ENCODE measurements around the gene AFF3.

Gene AFF3

DNA sequence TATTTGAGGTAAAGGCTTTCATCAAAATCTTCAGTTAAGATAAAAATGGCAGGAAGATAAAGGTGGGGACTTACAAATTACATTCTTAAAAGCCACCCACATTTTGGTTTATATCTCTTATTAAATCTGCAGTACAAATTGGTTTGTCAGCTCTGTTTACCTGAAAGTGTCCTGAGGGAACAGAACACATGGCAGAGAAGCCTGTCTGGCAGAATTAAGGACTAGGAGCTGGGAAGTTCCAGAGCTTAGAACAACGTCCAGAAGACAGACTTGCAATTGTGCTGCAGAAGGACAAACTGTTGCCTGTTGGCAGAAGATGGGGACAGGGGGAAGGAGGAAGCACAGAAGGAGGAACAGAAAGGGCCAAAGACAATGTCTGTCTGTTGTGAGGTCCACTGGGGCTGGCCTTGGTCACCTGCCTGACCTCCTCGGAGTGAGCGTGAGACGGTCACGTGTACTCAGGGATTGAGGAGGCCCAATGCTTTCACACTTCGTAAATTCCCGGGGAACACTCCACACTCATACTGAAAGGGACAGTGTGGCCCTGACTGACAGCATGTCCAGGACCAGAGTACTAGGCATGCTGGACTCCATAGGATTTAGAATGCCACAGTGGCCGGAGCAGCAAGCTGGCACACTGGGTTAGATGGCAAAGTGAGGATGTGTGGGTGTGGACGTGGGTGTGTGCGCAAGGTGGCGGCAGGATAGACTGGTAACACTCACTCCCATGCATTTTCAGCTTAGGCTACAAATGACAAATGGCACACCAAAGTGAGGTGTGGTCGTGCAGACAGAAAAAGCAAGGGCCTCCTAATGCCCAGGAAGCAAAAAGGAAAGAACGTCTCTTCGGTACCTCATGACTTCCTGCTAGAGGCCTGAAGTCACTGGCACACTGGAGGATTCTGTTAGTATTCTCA is 441.6 kb downstream of the AFF3 start:
- DNase-seq (ENCODE audit: low read depth), result no peak

DNA sequence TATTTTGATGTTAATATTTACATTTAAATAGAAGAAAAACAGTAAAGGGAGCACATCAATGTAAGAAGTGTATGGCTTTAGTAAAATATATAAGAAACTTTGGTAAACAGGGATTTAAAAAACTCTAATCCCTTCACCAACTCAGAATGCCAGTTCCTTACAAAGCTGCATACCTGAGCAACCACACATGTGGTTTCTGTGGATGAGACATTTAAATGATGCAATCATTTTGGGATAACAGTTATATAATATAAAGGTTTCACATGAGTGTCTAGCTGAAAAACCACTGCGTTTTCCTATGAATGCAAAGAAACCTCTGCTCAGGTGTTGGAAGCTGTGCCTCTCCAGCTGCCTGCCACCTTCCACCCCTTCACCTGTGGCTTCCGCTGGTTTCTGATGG is 443.5 kb downstream of the AFF3 start:
- no peak for DNase-seq (ENCODE audit: low read depth)

DNA sequence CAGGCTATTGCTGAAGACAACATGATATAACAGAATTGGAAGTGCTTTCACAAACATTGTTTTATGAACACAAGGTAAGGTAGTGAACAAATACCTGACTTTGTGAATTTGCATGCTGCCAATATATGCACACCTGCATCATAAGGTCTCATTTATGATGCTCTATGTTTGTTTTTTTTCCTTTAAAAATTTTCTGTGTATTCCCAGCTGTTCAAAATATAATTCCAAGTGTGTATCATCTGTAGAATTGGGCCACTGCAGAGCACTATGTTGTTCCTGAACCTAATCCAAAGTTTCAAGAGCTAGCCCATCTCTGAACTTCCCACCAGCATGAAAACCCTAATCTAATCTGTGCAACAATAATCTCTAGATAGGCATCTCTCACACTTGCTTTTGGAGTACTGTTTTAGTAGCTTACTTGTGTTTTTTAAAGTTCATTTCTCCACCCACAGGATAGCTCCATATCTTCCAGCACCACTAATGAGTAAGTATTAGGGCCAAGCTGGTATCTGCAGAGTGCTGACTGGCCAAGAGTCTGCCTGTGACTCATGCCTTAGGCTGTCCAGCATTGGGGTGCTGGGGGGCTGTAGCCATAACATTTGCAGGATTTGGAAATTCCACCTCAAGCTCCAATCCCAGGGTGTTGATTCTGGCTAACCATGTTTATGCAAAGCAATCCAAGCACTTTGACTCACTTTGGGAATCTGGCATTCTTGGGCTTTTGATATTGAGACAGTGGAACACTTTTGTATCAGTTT is 444.4 kb downstream of the AFF3 start:
- no peak for DNase-seq (ENCODE audit: low read depth)

DNA sequence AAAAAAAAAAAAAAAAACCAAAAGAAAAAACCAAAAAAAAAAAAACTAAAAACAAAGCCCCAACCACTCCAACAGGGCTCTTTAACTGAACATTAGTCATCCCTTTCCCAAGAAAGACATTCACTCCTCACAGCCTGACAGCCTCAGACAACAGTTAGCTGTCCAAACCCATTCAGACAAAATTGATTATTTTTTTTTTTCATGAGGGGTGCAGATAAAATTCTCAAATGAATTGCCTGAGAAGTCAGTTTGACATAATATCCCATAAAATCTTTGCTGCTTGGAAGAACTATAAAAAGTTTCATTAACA is 446.5 kb downstream of the AFF3 start:
- DNase-seq (ENCODE audit: low read depth), result no peak

DNA sequence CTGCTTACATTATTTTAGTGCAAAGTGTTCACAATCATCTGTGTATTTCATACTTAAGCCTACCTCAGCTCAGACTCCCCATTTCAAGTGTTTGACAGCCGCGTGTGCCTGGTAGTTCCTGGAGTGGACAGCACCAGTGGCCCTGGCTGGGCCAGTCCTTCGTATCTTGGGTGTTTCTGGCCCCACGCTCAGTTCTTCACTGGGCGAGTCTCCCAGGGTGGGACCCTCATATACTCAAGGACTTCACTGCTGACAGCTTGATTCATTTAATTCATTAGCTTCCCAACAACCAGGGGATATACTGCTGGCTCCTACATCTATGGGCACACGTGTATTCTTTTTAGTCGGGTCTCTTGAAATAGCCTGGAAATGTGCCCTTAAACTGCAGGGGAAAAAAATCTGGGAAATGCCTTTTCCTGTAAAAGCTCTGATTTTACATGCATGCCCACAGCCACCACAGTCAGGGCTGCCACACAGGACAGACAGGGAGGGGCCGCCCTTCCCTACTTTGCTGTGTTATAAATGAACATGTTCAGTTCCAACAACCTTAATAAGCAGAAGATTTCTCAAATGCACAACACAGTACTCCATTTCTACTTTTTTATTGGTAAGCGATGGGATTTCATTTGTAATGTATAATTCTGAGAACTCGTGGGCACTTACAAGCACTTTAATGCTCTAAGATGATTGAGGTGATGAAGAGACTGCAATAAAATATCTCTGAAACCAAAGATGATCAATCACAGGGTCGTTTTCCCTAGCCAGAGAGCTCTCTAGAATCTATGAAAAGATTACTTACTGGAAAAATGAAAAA is 447.1 kb downstream of the AFF3 start:
- no peak for DNase-seq (ENCODE audit: low read depth)

DNA sequence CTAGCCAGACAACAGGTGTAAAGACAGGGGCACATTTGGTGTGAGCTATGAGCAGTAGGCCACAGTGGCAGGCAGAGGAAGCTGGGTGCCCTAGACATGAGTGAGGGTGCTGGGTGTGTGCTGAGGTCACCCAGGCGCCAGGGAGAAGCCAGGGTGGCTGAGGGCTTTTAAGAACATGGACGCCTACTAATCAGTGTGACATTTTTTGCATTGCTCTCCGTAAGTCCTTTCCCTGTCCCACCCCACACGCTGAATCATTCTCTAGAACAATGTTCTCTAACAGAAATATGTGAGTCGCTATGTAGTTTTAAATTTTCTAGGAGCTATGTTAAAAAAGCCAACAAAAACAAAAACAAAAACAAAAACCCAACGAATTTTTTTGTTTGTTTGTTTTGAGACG is 448.1 kb downstream of the AFF3 start:
- no peak for DNase-seq (ENCODE audit: low read depth)

DNA sequence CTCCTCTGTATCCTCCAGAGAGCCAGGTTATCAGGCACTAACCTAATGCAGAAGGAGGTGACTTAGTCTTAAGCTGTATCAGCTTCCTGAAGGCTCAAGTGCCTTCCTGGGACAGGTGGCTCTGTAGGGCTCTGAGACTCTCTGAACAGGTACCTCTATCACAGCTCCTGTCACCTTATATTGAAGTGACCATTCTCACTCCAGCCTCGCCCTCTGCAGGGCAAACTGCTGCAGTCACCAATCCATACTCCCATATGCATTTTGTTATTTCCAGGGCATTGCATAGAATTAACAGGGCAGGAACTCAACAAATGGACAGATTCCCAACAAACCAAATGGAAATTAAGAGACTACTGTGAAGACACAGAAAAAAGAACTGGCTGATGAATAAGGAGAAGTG is 449.6 kb downstream of the AFF3 start:
- DNase-seq (ENCODE audit: low read depth), result no peak

DNA sequence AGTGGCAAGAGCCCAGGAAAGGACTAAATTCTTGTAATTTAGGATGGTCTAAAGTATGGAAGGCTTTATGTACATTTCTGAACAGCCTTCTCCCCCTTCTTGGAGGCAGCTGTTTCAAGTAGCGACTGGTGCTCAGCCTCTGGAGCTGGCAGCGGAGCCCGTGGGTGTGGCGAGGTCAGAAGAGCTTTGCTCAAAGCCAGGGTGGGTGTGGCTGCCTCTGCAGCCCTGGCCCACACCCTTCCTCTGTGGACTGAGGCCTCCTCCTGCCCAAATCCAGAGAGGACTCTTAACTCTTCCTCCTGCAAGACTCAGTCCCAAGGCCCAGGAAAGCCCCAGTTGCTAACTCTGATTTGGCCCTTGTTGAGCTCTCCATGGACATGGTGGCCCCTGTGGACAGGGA is 450.5 kb downstream of the AFF3 start:
- DNase-seq (ENCODE audit: low read depth), result no peak

DNA sequence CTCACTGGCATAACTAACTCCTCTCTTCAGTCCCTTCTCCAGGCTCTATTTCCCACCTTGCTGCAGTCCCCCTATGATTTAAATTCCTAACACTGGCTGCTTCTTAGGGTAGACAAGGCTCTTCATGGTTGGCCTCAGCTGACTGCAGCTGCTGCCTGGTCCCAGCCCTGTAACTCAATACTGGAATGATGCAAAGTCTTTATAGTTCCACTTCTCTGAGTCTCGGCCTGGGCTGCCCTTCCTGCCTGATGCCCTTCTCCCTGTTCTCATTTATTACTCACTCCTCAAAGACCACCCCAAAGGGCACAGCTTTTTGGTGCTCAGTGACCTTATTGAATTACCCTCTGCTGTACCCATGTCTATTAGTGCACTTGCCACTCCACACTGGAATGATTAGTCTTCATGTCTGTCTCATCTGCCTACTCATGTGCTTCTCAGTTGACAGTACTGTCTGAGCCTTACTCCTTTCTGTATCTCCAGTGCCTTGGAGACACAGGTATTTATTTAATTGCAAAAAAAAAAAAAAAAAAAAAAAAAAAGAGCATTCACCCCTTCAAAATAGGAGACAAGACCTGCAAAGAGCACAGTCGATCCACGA is 453.1 kb downstream of the AFF3 start:
- no peak for DNase-seq (ENCODE audit: low read depth)

DNA sequence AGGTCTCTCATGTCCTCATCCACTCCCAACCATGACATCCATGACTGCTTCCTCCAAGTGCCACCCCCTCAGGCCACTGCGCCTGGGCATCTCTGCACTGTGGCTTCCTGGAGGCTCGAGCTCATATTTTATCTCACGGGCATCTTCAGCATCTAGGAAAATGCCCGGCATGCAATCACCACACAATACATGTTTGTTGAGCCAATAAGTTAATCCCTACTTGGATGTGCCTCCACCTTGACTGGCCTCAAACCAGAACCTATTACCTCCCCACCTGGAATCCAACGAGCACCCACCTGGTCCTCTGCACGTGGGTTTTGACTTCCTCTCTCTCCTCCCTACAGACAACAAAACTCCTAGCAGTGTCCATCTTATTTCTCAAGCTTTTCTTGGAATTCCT is 453.7 kb downstream of the AFF3 start:
- no peak for DNase-seq (ENCODE audit: low read depth)

DNA sequence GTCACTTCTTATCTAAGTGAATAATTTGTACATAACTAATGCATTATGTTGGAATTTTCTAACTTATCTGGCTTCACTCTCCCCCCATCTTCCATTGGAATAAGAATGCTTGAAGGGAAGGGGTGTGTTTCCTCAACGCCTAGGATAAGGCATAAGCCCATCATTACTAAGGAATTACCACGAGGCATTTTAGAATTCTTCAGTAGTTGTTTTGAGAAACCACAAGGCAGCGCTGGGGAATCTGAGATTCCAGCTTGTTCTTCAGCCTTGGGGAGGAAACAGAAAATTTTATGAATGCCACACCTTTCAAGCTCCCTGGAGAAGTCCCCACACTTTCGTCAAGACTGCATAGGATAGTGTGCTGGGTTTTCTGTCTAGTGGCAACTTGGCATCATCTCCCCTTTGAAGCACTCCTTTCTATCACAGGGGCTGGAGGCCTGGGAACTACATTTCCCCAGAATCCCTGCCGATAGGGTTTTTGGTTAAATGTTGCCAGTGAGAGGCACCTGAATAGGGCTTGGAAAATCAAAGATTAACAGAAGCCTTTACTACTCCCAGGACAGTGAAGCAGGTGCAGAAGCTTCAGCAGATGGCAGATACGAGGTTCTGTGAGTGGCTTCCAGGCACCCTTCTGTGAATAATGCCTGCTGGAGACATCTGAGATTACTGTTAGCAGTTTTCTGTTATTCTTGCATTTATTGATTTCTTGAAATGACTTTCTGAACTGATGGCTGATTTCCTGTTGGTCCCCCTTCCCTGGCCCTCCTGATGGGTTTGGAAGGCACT is 459.9 kb downstream of the AFF3 start:
- DNase-seq (ENCODE audit: low read depth), result no peak

DNA sequence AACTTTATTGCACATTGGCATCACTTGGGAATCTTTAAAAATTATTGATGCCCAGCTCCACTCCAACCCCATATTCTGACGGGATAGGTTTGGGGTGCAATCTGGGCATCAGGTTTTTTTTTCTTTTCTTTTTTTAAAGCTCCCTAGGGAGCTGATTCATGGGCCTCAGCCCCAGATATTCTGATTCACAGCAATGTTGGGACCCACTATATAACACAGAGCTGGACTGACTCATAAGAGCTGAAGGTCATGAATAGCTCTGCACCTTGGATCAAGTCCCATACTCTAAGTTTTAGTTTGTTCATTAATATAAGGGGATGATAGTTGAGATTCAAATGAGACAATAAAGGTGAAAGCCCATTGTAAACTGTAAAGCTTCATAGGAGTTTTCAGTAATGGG is 461.4 kb downstream of the AFF3 start:
- DNase-seq (ENCODE audit: low read depth), result no peak

DNA sequence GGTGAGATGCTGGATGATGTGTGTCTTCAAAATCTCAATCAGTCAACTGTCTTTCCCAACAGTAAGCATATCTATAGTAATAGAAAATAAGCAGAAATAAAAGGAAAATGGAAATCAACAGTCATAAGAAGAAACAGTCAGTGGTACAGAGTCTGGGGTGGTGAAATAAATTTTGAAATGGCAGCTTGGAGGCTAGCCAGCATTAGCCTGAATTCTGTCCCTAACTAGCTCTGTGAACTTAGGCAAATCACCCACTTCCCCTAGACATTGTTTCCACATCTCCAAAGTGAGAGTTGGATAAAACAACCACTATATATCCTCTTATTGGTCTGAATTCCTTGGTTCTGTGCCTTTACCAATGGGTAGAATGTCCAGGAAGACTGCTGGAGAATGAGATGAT is 462.9 kb downstream of the AFF3 start:
- no peak for DNase-seq (ENCODE audit: low read depth)

DNA sequence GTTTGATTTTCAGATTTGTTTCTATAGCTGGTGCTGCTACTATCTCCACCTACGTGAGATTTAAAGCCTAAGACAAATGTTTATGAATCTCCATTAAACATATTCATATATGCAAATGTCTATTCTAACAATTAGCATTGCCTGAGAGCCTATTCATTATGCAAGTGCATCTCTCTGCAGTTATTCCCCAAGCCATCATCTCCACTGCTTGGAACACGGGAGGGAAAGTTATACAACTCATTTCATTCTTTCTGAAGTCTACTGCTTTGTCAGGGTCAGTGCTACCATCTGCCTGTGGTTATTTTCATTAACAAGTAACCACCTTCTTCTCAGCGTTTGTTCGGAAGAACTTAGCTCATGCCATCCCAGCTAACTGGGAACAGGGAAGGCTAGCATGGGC is 463.8 kb downstream of the AFF3 start:
- DNase-seq (ENCODE audit: low read depth), result no peak

DNA sequence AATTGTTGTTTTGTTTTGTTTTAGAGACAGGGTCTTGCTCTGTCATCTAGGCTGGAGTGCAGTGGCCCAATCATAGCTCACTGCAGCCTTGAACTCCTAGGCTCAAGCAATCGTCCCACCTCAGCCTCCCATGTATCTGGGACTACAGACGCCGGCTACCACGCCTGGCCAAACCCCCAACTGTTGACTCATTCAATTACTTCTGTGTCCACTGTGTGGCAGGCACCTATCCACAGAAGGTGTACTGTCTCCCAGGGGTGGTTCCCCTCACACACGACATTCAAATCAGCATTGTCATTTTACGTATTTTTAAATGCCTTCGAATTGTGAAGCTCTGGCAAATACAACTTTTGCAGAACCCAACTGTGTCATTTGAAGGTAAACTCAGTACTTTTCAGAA is 464.6 kb downstream of the AFF3 start:
- no peak for DNase-seq (ENCODE audit: low read depth)

DNA sequence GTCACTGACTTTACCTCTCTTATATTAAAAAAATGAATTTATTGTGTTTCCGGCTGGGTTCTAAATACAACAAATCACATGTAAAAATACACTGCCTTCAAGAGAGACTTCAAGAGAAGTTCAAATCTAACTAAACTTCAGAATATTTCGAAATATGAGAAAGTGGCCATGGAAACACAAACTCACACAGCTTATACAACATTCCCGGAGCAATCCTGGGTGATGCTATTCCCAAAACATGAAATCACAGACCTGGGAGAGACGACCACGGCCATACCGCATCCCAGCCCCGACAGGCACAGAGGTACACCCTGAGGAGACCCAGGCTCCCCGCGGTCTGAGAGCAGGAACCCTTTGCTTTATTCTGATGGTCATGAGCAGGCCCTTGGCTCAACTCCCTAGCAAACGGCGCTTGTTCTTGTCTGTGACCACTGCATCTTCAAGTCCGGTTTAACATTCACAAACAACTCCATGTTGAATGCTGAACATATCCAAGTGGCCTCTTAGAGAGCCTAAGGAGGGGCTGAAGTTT is 467.2 kb downstream of the AFF3 start:
- no peak for DNase-seq (ENCODE audit: low read depth)

DNA sequence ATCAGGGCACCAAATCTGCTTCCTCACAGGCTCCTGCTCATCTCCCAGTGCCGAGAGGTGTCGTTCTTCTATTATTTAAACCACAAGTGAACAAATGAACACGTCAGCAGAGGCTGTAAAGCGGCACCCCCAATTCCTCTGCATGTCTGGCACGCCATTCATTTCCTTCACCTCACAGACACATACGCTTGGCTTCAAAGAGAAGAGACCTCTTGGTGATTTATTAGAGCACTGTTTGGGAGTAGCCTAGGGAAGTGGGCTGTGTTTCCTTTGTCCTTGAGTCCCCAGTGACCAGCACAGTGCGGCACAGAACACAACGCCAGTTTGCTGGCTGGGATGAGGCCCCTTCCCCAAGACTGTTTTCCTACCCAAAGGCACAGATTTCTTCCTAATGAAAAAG is 468.3 kb downstream of the AFF3 start:
- DNase-seq (ENCODE audit: low read depth), result no peak

DNA sequence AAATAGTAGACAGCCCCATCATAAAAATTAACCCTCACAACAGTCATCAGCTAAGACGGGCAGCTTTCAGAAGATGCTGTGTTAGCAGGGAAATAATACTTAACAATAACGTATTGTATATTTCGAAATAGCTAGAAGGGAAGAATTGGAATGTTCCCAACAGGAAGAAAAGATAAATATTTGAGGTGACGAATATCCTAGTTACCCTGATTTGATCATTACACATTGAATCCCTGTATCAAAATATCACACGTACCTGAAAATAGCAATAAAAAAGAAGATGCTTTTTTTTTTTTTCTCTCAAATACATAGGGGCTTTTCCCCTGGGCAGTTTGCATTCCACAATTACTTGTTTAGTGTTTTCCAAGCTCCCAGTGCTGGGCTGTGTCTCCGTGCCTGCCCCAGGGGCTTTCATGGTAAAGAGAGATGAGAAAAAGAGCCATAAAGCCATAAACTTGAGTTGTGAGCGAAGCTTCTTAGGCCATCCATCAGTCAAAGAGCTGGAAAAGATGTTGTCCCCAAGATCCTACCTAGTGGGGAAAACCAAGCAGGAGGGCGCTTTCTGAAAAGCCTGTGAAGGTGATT is 469.5 kb downstream of the AFF3 start:
- DNase-seq (ENCODE audit: low read depth), result no peak

DNA sequence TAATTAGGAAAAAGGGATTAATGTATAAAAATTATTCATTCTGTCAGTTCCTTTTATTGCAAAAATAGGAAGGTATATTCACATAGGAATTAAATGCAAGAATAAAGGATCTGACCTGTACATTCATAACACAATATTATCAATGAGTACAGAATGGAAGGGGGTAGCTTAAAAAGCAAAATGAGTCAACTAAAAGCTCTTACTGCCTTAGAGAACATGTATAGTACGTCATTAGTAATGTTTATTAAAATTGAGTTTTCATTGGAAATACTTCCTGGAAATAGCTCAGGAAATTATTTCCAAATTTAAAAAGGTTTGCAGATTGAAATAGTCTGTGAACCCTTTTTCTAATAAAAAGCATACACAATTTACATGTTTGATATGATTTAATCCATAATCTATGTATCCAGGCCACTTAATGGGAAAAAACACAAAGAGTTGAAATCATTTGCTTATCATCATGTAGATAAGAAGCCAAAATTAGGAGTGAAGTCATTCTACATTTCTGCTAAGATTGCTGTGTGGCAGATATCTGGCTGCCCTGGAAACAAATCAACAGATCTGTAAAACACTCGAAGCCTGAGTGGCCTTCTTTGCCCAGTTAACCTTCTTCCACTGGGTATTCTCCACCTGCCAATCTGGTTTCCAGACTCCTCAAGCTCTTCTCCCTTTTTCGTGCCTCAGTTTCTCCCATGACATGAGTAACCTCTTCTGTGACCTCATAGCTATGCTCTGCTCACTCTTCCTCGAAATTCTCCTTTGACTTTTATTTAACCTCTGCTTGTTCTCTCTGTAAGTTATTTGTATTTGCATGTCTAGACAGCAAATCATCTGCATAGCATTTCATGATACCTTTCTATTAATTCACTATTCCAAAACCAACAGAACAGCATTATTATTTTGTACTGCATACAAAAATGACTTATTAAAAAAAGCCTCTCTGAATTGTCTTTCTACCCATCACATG is 471.3 kb downstream of the AFF3 start:
- no peak for DNase-seq (ENCODE audit: low read depth)

DNA sequence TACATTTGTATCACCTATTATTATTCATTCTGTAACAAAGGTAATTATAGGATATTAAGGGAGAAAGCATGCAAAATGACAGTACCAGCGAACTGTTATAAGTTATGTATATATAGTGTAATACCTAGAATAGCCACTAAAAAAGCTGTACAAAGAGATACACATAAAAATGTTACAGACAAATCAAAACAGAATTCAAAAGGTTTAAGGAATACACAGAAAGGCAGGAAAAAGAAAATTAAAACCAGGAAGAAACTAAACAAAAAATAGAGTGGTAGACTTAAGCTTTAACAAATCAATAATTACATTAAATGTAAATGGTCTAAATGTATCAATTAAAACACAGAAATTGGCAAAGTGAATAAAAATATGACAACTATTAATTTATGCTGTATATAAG is 476.1 kb downstream of the AFF3 start:
- no peak for DNase-seq (ENCODE audit: low read depth)

Data from stimulated activated CD8-positive, alpha-beta memory T cell treated with anti-CD3 and anti-CD28 coated beads, Interleukin-4, amount 100 ng/mL, for 24 hours (primary cell).